GM21529 (cell line): Measurements from ENCODE around the gene LYPLA2.
"Not testable (repeated sequence)": the region's sequence is repeated elsewhere in the genome, so short reads cannot be mapped to it uniquely, and the experiment has no call there.

Experiments used
- ATAC-seq: cut with Tn5 transposase; IDR thresholded peaks from one replicate; pipeline ENCODE4 v1.9.1; 2021; ENCODE audit not compliant: unreplicated experiment

The LYPLA2 gene

DNA sequence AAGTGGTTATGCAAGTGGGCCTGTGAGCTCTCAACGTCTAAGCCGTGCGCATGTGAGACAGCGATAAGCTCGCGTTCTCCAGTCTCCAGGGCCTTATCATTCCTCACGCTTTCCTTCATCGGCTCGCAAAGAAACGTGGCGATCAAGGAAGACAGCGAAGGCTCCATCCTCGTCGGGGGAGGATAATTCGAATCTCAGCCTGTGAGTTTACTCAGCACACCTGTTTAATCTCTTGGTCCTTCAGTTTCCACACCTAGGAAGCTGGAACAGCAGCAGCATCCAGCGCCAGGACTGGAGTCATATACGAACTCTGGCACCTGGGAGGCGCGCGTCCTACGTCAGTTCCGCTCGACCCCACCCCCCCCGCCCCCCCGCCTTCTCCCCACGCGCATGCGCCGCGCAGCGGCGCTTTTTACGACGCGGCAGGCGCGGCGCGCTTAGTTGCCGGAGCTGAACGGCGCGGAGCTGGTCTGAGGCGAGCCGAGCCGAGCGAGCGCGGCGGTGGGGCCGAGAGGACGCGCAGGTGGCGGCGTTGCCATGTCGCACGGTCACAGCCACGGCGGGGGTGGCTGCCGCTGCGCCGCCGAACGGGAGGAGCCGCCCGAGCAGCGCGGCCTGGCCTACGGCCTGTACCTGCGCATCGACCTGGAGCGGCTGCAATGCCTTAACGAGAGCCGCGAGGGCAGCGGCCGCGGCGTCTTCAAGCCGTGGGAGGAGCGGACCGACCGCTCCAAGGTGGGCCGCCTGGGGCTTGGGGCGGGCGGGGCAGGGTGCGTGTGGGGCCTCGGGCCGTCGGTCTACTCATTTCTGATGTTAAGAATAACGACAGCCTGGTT, 12.7 kb upstream of the LYPLA2 start, which contains the start of gene PITHD1:
PITHD1 (plus strand) TSS at position 440 of the 836 bp plus-strand sequence; CDS start at position 538, 98 bp downstream.
- peak; percentile 65 for ATAC-seq

- no peak for ATAC-seq
Measured at GRCh38 chr1:23779826-23780371, 11.0 kb upstream of the LYPLA2 start.

DNA sequence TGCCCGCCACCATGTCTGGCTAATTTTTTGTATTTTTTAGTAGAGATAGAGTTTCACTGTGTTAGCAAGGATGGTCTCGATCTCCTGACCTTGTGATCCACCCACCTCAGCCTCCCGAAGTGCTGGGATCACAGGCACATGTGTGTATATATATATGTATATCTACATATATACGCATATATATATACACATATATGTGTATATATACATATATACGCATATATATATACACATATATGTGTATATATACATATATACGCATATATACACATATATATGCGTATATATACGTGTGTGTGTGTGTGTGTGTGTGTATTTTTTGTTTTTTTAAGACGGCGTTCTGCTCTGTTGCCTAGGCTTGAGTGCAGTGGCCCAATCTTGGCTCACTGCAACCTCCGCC, 7.8 kb upstream of the LYPLA2 start:
- not testable (repeated sequence) for ATAC-seq

DNA sequence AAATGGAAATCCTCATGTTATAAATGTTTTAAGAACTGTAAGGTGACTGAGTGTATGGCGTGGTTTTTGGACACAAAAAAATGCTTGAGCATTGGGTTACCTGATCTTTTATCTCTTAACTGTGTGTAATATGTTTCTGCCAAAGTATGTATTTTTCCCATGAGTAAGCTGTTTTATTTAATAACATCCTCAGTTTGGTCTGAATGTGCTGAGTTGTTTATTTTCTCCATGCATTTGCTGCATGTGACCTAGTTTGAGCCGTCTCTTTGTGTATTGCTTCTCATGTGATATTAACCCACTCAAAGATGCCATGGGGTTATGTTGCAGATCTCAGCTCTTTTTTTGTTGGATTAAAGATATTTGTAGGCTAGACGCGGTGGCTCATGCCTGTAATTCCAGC, 6.1 kb upstream of the LYPLA2 start:
- no peak for ATAC-seq

DNA sequence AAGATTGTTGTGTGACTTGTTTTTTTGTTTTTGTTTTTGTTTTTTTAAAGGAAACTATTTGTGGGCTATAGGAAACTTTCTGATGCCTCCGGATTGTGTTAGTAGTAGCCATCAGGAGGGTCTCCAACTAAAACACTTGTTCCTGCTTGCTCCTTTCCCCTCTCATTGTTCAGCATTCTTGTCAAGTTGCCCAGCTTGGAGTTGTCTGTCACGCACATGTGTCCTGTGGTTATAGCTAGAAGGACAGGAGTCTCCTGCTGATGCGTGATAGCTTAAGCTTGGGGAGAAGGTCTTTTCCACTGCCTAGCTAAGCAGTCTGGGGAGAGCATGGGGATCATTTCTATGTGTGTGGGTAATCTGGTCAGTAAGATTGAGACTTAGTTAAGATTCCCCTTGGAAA, 3.2 kb upstream of the LYPLA2 start:
- no peak for ATAC-seq

DNA sequence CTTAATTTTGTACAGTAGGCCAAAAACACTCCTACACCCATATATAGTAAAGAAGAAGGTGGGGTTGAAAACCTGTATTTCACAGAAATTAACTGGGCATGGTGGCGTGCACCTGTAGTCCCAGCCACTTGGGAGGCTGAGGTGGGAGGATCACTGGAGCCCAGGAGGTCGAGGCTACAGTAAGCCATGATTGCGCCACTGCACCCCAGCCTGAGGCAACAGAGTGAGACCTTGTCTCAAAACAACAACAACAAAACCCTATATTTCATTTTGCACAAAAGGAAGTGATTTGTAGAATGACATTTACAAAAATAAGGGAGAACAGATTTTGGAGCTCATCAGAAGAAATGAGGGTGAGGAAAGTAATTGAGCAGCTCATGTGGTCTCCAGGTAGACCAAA, 2.2 kb upstream of the LYPLA2 start:
- no peak for ATAC-seq

GRCh38 chr1:23791516-23792047, 637 bp downstream of the LYPLA2 start:
- ATAC-seq: no peak

DNA sequence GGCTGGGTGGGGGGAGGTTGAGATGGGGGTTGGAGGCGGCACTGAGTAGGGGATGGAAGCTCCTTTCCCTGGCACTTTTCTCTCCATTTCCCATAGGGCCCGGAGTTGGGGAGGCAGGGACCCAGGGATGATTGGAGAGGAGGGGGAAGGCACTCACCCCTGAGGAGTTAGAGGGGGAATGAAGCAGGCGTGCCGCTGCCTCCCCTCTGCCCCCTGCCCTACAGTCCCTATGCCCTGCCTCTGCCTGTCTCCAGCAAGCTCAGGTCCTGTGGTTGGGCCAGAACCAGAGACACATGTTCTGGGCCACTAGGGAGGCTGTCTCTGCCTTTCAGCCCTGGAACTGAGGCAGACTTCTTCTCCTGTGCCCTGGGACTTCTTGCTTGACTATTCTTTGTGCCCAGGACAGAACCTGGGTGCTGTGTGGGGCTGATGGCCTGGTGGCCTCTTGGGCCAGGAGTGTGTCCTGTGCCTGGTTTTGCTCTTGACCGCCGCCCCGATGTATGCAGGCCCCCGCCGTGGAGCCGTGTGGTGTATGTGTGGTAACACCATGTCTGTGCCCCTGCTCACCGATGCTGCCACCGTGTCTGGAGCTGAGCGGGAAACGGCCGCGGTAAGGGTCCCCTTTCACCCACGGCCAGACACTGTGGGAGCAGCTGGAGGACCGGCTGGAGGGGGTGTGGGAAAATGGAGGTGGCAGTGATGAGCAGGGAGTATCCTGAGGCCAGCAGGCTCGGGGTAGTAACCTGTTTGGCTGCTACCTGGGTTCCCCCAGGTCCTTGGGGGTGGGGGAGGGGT, 1.4 kb downstream of the LYPLA2 start:
- no peak for ATAC-seq

DNA sequence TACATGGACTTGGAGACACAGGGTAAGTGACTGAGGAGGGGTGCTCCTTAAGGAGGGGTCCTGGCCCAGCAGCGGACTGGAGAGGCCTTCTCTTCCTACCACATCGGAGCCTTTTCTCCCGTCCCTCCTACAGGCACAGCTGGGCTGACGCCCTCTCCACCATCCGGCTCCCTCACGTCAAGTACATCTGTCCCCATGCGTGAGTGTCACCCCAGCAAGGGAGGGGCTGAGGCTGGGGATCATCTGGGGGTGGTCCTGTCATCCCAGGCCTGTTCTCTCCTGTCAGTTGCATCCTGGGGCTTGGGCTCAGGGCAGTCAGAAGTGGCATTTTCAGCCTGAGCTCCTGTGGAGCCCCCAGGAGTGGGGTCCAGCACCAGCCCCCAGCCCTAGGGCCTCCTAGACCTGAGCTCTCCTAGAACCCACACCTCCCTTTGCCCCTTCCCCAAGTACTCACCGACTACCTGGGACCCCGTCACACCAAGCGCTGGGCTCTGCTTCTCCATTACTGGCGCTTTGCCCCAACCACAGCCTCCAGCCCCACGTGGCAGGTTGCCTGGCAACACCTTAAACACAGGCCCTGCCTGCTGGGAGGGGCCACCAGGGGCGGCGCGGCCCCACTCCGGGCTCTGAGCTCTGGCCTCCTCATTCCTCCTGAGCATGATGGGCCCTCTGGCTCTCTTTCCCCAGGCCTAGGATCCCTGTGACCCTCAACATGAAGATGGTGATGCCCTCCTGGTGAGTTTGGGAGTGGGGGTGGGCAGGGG, 2.3 kb downstream of the LYPLA2 start:
- ATAC-seq: no peak

GRCh38 chr1:23793861-23794731, 3.2 kb downstream of the LYPLA2 start:
- no peak for ATAC-seq

DNA sequence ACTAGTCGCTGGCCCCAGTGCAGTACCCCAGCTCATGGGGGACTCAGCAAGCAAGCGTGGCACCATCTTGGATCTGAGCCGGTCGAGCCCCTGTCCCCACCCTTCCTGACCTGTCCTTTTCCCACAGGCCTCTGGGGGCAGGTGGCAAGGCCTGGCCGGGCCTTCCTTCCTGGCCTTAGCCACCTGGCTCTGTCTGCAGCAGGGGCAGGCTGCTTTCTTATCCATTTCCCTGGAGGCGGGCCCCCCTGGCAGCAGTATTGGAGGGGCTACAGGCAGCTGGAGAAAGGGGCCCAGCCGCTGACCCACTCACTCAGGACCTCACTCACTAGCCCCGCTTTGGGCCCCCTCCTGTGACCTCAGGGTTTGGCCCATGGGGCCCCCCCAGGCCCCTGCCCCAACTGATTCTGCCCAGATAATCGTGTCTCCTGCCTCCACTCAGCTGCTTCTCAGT, 3.8 kb downstream of the LYPLA2 start:
- not testable (repeated sequence) for ATAC-seq

DNA sequence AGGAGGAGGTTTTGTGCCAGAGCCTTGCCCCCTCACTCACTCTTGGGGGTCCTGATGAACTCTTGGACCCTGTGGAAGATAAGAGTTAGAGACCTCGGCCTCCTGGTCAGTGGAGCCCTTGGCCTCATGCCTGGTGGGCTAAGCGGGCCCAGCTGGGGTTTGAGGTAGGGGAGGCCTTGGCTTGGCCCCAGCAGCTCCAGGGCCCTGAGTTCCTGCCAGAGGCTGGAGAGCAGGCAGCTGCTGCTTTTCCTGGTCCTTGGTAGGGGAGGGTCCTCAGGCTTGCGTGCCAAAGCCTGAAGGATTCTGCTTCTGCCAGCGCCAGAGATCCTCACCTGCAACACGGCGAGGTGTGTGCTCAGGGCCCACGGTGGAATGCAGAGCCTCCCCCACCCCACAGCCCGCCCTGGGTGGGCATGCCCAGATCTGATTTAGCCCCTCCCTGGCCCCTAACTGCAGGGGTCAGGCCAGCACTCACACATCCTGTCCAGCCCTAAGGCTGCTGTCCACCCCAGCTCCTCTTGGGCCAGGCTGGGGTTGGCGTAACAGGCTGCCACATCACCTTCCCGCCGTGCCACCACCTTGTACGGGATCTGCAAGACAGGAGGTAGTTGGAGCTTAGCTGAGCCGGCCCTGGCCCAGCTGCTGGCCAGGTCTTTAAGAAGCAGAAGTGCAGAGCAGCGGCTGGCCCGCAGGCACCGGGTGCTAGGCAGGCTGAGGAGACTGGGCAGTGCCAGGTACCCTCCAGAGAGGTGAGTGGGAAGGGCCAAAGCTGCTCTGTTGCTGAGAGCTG, 4.9 kb downstream of the LYPLA2 start:
- no peak for ATAC-seq

GRCh38 chr1:23796466-23797271, 5.7 kb downstream of the LYPLA2 start:
- no peak for ATAC-seq

DNA sequence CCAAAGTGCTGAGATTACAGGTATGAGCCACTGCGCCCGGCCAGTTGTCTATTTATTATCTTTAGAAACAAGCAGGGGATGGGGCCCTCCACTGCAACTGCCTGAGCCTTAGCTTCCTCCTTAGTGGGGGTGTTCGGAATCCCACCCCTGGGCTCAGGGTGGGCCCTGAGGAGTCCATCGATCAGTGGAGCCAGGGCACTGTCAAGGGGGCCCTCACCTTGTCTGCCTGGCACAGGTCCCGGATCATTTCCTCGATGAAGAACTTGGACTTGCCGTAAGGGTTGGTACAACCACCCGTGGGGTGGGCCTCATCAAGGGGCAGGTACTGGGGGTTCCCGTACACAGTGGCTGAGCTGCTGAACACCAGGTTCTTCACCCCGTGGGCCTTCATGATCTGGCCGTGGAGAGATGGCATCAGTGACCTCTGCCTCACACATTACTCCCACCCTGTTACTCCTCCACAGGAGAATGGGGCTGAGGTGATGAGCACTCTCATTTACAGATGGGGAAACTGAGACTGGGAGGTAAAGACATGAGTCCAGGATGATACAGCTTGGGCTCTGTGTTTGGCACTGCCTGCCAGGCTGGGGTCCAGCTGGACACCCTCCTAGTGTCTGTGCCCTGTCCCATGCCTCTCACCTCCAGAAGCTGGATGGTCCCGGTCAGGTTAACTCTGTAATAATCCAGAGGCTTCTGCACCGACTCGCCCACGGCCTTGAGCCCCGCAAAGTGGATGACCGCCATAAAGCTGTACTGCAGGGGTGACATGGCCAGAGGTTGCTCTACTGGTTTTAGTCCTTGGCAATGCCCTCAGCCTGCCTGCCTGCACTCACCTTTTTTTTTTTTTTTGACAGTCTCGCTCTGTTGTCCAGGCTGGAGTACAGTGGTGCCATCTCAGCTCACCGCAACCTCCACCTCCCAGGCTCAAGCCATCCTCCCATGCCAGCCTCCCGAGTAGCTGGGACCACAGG, 6.8 kb downstream of the LYPLA2 start:
- no peak for ATAC-seq

DNA sequence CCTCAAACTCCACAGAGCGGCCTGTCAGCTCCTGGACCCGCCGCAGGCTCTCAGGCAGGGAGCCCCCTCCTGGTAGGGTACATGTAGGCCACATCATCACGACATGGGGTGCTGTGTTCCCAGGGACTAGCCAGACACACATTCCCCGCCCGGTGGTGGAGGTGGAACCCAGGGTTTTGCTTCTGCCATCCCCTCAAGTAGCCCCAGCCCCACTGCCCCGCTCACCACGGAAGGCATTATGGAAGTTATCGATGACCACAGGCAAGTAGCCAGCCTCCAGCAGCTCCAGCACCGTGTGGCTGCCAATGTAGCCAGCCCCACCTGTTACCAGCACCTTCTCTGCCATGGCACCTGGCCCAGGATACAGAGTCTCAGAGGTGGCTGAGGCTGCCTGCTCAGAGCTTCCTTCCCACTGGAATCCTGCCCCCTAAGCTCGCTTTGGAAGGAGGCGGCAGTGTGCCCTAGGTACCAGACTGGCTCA, 7.8 kb downstream of the LYPLA2 start:
- no peak for ATAC-seq

- no peak for ATAC-seq
Measured at GRCh38 chr1:23799255-23799569, 8.3 kb downstream of the LYPLA2 start.
